IgD-negative memory B cell (primary cell): ENCODE results near the gene SND1. TPM values are rescaled to one million over a fixed set of nuclear protein-coding genes. Genes with fewer than 3 reads are reported as not detected.

Experiments
- H3K27ac Mint-ChIP-seq, 3 donors: one replicate each; pipeline ENCODE4 v1.8.0; 2020 to 2022; ENCODE audit warnings: mild to moderate bottlenecking in 3 of 3, mixed read lengths in 3 of 3, moderate library complexity in 1 of 3
- H3K27me3 Mint-ChIP-seq: one replicate; pipeline ENCODE4 v1.8.0; 2021; ENCODE audit warnings: mixed read lengths
- H3K36me3 Mint-ChIP-seq: one replicate; pipeline ENCODE4 v1.8.0; 2020; ENCODE audit warnings: mild to moderate bottlenecking, mixed read lengths
- H3K4me1 Mint-ChIP-seq, 3 donors: one replicate each; pipeline ENCODE4 v1.8.0; 2020 to 2022; ENCODE audit warnings: mixed read lengths in 3 of 3, mild to moderate bottlenecking in 1 of 3
- H3K4me3 Mint-ChIP-seq, 4 donors: one replicate each; pipeline ENCODE4 v1.8.0; 2020 to 2022; ENCODE audit warnings: mild to moderate bottlenecking in 4 of 4, mixed read lengths in 4 of 4, moderate library complexity in 3 of 4
- H3K9me3 Mint-ChIP-seq, 3 donors: one replicate each; pipeline ENCODE4 v1.8.0; 2020 to 2021; ENCODE audit warnings: mixed read lengths in 3 of 3, mild to moderate bottlenecking in 1 of 3
- polyA plus RNA-seq: library from polyadenylated mRNA; unstranded; fragments of 300-500 nt; fragmentation: Illumina TruSeq; gene quantifications from one replicate; pipeline ENCODE4 v1.2.3, GENCODE V29; 2021

The SND1 gene
- polyA plus RNA-seq, 1 donor from 2014 or later: 138 TPM

DNA sequence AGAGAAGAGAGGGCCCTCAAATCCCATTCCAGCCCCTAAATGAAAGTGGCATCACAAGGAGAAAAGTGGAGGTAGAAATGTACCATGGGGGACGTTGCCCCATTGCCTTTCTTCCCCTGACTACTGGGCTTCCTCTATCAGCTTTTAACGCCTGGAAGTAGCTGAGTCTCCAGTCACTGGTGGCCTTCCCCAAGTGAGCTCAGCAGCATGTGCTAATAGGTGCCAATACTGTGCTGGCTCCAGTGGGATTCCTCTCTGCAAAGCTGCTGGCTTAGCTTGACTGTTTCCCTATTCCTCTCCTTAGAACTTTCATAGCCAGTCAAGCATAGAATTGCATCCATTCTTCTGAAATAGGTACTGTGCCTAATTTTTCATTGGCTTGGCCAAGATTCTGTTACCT, 346.7 kb downstream of the SND1 start:
- no peaks in the 10 kb centered on the region for H3K9me3 Mint-ChIP-seq
- H3K27me3 Mint-ChIP-seq: no peaks in the 10 kb centered on the region
- peaks cover 4% of the 10 kb centered on the region for H3K36me3 Mint-ChIP-seq
- H3K27ac Mint-ChIP-seq: peak overlapping the region in 1 of 3 donors; percentile 14
- H3K4me3 Mint-ChIP-seq: no peak overlapping the region
- H3K4me1 Mint-ChIP-seq: peaks cover 33 to 43% (median 36%) of the 10 kb centered on the region in 3 donors

DNA sequence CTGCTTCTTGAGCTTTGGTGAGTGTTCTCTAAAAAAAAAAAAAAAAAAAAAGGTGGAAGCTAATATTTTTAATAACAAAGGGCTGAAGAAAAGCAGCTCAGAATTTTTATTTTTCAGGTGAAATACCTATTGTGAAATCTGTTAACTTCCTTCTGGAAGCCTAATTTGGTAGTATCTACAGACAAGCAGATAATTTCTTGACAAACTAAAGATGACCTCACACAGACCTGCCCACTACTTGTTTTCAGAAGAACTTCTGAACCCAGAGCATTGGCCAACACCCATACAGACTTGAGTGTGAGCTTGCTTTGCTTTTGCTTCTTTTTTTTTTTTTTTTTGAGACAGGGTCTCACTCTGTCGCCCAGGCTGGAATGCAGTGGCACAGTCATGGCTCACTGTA, 348.1 kb downstream of the SND1 start:
- H3K9me3 Mint-ChIP-seq: no peaks in the 10 kb centered on the region
- peak overlapping the region in 1 of 3 donors; percentile 11 for H3K27ac Mint-ChIP-seq
- no peak overlapping the region for H3K4me3 Mint-ChIP-seq
- H3K4me1 Mint-ChIP-seq: peaks cover 47 to 57% (median 50%) of the 10 kb centered on the region in 3 donors
- H3K36me3 Mint-ChIP-seq: peaks cover 4% of the 10 kb centered on the region
- no peaks in the 10 kb centered on the region for H3K27me3 Mint-ChIP-seq

DNA sequence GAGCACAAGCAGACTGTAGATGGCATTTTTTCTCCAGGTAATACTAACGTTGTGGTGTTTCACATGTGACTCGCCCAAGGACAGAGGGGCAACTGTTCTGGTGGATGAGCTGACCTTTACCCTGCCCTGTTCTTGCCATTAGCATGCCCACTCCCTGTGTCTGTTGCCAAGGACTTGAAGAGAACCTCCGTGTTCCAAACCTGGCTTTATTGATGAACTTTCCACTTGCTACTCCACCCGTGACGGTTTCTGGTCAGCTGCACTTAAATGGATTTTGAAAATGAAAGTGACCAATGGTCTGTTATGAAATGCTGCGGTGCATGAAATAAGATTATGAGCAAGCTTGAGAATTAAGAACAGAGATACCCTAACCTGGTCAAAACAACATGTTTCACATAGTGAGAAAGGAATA, 348.9 kb downstream of the SND1 start:
- H3K9me3 Mint-ChIP-seq: no peaks in the 10 kb centered on the region
- peak overlapping the region in 1 of 3 donors; percentile 28 for H3K27ac Mint-ChIP-seq
- peak overlapping the region in 1 of 4 donors; percentile 43 for H3K4me3 Mint-ChIP-seq
- peaks cover 4% of the 10 kb centered on the region for H3K36me3 Mint-ChIP-seq
- H3K27me3 Mint-ChIP-seq: no peaks in the 10 kb centered on the region
- peaks cover 52 to 62% (median 57%) of the 10 kb centered on the region in 3 donors for H3K4me1 Mint-ChIP-seq

DNA sequence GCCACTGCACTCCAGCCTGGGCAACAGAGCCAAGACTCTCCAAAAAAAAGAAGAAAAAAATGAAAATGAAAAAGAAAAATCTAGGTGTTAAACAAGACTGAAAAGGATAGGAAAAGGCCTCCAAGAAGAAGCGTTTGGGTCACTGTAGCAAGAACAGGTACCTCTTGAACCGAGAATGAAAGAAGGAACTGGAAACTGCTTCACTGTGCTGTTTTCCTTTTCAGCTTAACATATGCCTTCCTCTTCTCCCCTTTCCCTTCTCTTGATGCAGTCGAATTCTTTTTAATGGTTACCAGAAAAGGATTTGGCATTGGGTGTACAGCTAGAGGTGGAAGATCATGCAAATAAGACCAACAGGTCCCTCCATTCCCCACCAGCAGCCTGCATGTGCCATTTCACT, 351.2 kb downstream of the SND1 start:
- Mint-ChIP-seq H3K4me1 (peaks cover 52 to 64% (median 62%) of the 10 kb centered on the region in 3 donors), H3K36me3 (peaks cover 2% of the 10 kb centered on the region), H3K4me3 (peak overlapping the region in 3 of 4 donors; percentile 13 to 86 (median 79)), H3K9me3 (no peaks in the 10 kb centered on the region), H3K27me3 (no peaks in the 10 kb centered on the region), H3K27ac (peak overlapping the region; percentile 21 to 48 (median 39))

DNA sequence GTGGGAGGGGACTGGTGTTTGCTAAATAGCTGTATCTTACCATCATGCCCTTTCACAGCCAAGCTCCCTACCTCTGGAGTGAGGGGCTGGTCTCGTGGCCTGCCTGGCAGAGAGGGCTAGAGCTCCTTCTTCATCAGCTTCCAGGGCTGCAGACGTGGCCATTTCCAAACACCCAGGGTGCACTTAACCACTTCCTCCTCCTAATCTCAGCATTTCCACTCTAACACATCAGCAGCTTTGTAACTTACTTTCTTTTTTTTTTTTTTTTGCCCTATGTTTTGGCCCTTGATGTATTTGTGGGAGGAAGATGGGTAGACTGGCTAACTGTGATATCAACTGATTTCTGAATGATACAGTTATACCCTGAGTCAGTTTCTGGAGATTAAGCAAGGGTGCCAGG, 351.8 kb downstream of the SND1 start:
- peaks cover 2% of the 10 kb centered on the region for H3K36me3 Mint-ChIP-seq
- H3K4me1 Mint-ChIP-seq: peaks cover 51 to 63% (median 60%) of the 10 kb centered on the region in 3 donors
- H3K4me3 Mint-ChIP-seq: peak overlapping the region in 3 of 4 donors; percentile 21 to 86 (median 79)
- no peaks in the 10 kb centered on the region for H3K27me3 Mint-ChIP-seq
- no peaks in the 10 kb centered on the region for H3K9me3 Mint-ChIP-seq
- H3K27ac Mint-ChIP-seq: peak overlapping the region in 1 of 3 donors; percentile 46

DNA sequence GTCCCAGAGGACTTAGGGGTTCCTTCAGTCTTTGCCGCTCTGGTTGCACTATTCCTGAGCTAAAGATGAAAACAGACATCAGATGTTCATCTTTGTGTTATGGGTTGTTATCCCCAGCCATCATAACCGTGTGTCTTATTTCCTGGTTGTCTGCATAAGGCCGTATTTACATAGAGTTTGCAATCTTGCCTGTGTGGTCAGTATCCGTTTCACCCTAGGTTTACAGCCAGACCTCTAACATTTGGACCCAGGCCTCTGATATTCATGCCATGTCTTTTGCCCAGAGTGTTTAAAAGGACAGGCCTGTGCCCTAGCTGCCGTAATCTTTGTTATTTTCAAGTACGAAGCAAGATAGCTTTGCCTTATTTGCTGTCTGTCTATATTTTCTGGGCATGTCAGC, 352.6 kb downstream of the SND1 start:
- Mint-ChIP-seq H3K27me3 (no peaks in the 10 kb centered on the region), H3K4me3 (peak overlapping the region in 2 of 4 donors; percentile 78 to 81), H3K27ac (peak overlapping the region in 1 of 3 donors; percentile 8), H3K9me3 (no peaks in the 10 kb centered on the region), H3K36me3 (peaks cover 3% of the 10 kb centered on the region), H3K4me1 (peaks cover 45 to 56% (median 52%) of the 10 kb centered on the region in 3 donors)

DNA sequence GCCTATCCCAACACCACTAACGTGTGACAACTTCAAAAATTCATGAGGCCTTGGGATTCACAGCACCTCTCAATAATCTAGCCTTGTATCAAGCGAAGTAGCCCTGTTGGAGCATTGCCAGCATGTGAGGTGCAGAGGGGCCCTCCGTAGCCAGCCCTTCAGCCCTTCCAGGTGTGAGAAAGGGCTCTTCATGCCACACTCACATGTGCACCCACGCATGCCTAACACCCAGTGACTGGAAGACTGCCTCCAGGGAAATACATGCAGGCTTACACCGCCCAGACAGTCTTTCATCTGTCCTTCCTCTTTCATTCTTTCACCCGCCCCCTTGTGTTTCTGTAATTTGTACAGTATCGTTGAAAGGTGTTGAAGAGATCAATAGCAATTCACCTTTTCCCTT, 353.1 kb downstream of the SND1 start:
- peak overlapping the region in 1 of 3 donors; percentile 8 for H3K27ac Mint-ChIP-seq
- H3K9me3 Mint-ChIP-seq: no peaks in the 10 kb centered on the region
- H3K4me3 Mint-ChIP-seq: peak overlapping the region; percentile 2 to 78 (median 46)
- peaks cover 4% of the 10 kb centered on the region for H3K36me3 Mint-ChIP-seq
- H3K4me1 Mint-ChIP-seq: peaks cover 46 to 54% (median 51%) of the 10 kb centered on the region in 3 donors
- no peaks in the 10 kb centered on the region for H3K27me3 Mint-ChIP-seq

DNA sequence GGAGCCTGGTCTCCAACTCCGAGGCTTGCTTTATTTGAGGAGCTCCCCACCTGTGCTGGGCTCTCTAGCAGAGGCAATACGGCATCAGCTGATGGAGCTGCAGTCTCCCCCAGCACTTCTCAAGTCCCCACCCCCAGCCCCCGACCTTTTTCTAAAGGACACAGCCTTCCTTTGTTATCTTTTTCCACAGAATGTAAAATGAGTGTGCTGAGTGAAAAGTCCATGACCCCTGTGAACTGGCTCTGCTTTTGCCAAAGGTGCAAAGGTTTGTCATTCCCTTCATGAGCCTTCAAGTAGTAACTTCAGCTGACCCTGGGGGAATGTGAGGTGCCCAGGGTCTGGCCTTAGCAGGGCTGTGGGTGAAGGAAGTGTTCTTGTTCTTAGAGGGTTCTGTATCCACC, 353.8 kb downstream of the SND1 start:
- Mint-ChIP-seq H3K9me3 (no peaks in the 10 kb centered on the region), H3K4me1 (peaks cover 48 to 53% (median 50%) of the 10 kb centered on the region in 3 donors), H3K27me3 (no peaks in the 10 kb centered on the region), H3K4me3 (no peak overlapping the region), H3K36me3 (peaks cover 4% of the 10 kb centered on the region), H3K27ac (no peak overlapping the region)

DNA sequence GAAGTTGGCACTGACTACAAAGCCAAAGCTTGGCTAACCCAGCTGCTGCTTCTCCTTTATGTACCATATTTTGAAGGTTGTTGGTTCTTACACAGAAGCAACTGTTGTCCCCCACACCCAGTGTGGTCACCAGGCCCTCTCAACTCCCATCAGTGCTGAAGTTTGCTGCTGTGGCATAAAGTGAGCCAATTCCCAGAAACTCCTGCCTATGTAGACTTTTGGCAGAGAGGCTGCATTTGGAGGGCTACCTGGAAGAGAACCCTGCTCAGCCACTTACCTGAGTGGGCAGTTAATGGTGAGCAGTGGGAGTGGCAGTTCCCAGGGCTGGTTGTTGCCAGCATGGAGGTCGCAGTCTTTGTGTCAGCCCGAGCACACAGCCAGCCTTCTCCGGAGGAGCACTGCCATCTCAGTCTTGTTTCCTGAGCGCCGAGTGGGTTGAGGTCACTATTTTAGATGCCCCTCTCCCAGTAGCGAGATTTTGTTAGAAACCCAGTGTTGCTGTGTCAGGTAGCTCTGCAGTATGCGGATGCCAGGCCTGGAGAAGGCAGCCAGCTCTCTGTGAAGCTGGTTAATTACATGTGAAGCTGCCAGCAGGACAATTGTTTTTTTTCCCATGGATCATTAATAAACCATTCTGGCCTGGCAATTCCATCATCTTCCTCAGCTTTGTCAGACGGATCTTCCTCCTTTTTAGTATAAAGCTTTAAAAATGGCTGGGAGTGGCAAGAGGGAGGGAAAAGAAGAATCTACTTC, 354.7 kb downstream of the SND1 start:
- peak overlapping the region in 1 of 3 donors; percentile 79 for H3K27ac Mint-ChIP-seq
- no peaks in the 10 kb centered on the region for H3K9me3 Mint-ChIP-seq
- H3K36me3 Mint-ChIP-seq: peaks cover 4% of the 10 kb centered on the region
- H3K4me1 Mint-ChIP-seq: peaks cover 43 to 47% (median 46%) of the 10 kb centered on the region in 3 donors
- no peak overlapping the region for H3K4me3 Mint-ChIP-seq
- H3K27me3 Mint-ChIP-seq: no peaks in the 10 kb centered on the region

DNA sequence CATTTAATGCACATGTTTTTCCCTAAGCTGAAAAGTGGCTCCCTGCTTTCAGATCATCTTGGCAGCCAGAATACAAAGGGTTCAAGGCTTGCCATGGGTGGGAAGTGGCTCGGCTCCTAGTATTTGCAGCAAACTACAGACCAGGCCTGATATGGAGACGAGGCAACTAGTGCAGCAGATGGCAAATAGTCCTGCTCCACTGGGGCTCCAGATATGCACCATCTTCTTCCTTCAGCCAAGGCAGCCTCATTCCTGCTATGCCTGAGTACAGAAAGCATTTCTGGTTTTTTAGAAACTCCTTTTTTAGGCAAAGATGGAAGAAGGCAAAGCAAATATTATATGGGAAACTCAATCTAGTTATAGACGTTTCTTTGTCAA, 355.3 kb downstream of the SND1 start:
- Mint-ChIP-seq H3K36me3 (peaks cover 4% of the 10 kb centered on the region), H3K9me3 (no peaks in the 10 kb centered on the region), H3K27me3 (no peaks in the 10 kb centered on the region), H3K4me1 (peaks cover 41 to 47% (median 44%) of the 10 kb centered on the region in 3 donors), H3K27ac (peak overlapping the region in 1 of 3 donors; percentile 79), H3K4me3 (no peak overlapping the region)

DNA sequence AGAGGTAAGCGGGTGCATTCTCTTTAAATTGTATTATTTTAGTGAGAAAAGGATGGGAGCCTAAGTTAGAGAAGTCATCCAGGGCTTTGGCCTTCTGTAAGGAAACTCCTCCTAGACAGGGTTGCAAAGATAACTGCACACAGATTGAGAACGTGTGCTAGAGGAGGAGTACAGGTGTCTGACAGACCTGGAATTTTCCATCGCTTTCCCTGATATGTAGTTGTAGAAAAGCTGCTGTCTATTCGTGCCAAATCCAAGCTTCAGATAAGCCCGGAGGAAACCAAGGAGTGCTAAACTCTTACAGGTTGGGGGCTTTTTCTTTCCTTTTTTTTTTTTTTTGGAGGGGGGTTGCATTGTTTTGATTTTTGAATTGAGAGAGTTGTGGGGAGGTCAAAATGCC, 356.1 kb downstream of the SND1 start:
- Mint-ChIP-seq H3K36me3 (peaks cover 4% of the 10 kb centered on the region), H3K27me3 (no peaks in the 10 kb centered on the region), H3K4me3 (no peak overlapping the region), H3K4me1 (peaks cover 33 to 43% (median 38%) of the 10 kb centered on the region in 3 donors), H3K27ac (no peak overlapping the region), H3K9me3 (no peaks in the 10 kb centered on the region)

DNA sequence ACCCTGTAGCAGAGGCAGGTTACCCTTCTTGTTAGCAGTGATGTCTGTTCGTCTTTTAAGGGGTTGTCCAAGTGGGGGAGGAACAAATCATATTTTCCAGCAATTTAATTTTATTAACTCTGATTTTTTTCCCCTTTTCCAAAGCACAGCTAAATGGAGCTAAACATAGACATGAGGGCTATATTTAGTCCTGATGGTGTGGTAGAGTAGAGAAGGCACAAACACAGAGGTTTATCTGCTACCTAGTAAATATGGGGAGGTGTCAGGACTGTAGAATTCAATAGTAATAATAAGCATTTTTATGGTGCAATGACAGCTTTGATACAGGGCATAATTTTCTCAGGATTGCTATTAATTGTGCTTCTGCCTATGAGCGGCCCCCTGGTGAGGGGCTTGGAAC, 356.8 kb downstream of the SND1 start:
- no peaks in the 10 kb centered on the region for H3K27me3 Mint-ChIP-seq
- H3K27ac Mint-ChIP-seq: no peak overlapping the region
- no peaks in the 10 kb centered on the region for H3K9me3 Mint-ChIP-seq
- H3K4me1 Mint-ChIP-seq: peaks cover 28 to 37% (median 32%) of the 10 kb centered on the region in 3 donors
- H3K36me3 Mint-ChIP-seq: peaks cover 4% of the 10 kb centered on the region
- peak overlapping the region in 1 of 4 donors; percentile 6 for H3K4me3 Mint-ChIP-seq

DNA sequence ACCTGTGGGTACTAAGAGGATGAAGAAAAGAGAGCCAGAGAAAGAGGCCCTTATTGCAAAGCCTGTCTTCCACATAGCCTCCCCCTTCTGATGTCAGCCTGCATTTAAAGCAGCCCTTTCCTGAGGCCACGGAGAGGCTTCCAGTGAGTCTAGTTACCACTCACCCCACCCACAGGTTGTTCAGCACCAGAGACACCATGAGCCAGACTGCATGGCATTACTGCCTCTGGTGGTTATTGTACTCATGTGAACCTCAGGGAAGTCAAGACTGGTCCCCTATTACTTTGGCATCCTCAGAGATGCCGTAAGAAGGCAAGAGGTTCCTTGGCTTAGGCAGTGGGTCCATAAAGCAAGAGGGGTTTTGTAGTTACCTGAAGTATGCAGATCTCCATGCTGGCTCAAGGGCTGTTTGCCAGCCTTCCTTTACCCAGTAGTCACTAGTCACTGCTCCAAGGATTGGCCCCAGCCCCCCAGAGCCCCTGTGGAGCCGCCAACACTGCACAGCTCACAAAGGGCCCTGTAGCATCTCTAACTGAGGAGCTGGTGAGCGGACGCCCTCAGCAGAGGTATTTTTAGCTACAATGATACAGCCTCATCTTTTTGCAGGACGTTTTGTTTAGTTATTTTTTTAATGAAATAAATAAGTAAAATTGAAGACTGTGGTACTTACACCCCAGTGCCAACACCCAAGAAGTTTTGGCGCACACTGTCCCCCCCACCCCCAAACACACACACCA, 358.6 kb downstream of the SND1 start:
- Mint-ChIP-seq H3K9me3 (no peaks in the 10 kb centered on the region), H3K27ac (no peak overlapping the region), H3K4me3 (no peak overlapping the region), H3K4me1 (peaks cover 10 to 19% (median 14%) of the 10 kb centered on the region in 3 donors), H3K27me3 (no peaks in the 10 kb centered on the region), H3K36me3 (peaks cover 4% of the 10 kb centered on the region)

DNA sequence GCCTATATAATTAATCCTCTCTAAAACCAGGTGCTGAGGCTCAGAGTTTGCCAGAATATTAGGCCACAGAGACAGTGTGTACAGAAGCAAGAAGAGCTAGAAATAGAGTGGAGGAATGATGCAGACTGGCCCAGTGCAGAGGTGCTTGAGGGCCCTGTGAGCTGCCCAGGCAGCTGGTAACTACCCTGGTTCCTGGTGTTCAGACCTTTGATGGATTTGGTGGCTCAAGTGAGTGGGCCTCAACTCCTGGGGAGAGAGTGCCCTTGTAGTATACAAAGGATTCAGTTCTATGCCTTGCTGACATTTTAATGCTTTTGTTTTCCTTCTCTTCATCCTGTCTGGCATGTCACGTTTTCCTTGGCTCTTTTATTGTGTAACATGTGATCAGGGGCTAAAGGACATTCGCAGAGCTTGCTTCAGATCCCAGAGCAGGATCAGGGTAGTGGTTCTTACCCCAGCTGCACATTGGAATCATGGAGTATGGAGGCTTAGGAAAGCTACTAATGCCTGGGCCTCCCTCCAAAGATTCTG, 359.2 kb downstream of the SND1 start:
- Mint-ChIP-seq H3K4me1 (peaks cover 6 to 19% (median 11%) of the 10 kb centered on the region in 3 donors), H3K36me3 (peaks cover 4% of the 10 kb centered on the region), H3K4me3 (no peak overlapping the region), H3K27ac (no peak overlapping the region), H3K27me3 (no peaks in the 10 kb centered on the region), H3K9me3 (no peaks in the 10 kb centered on the region)

DNA sequence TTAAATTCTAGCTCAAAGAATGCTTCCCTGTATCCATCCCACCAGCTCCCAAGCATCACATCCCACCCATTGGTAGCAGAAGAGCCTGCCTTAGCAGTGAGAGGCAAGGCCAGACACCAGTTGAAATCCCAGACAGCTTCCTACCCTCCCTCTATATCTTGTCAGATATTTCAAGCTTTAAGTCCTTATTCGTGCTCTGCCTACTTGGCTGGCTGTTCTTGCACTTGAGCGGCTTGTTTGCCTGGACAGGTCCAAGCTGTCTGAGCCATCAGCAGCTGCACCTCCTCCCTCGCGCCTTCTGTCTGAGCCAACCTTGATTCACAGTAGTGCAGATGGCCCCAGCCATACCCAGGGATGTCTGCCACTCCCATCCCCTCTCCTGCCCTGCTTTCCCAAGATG, 362.8 kb downstream of the SND1 start:
- Mint-ChIP-seq H3K9me3 (no peaks in the 10 kb centered on the region), H3K36me3 (peaks cover 5% of the 10 kb centered on the region), H3K4me1 (peaks cover 4 to 19% (median 6%) of the 10 kb centered on the region in 3 donors), H3K27me3 (no peaks in the 10 kb centered on the region), H3K27ac (no peak overlapping the region), H3K4me3 (peak overlapping the region in 1 of 4 donors; percentile 66)
